Progenitor cell of endocrine pancreas (in vitro differentiated cells): ENCODE measurements around the gene PDXK. TPM values are rescaled to one million over a fixed set of nuclear protein-coding genes. Genes with fewer than 3 reads are reported as not detected.
"Not testable (repeated sequence)": the region's sequence is repeated elsewhere in the genome, so short reads cannot be mapped to it uniquely, and the experiment has no call there.

Source experiments
- DNase-seq: peaks from one replicate; pipeline ENCODE4 v3.0.0; 2021; ENCODE audit warnings: low spot score; ENCODE audit not compliant: unreplicated experiment
- H3K27ac Mint-ChIP-seq: 2 replicates; pipeline ENCODE4 v1.8.0; 2021; ENCODE audit warnings: mild to moderate bottlenecking, moderate library complexity, mixed read lengths
- H3K27me3 Mint-ChIP-seq: 2 replicates; pipeline ENCODE4 v1.8.0; 2021; ENCODE audit warnings: mixed read lengths
- H3K36me3 Mint-ChIP-seq: 2 replicates; pipeline ENCODE4 v1.8.0; 2022; ENCODE audit warnings: mixed read lengths; ENCODE audit not compliant: insufficient read depth
- H3K4me1 Mint-ChIP-seq: 2 replicates; pipeline ENCODE4 v1.8.0; 2021; ENCODE audit warnings: low read depth, mixed read lengths
- H3K4me3 Mint-ChIP-seq: 2 replicates; pipeline ENCODE4 v1.8.0; 2021; ENCODE audit warnings: low read depth, mild to moderate bottlenecking, moderate library complexity, mixed read lengths
- H3K9me3 Mint-ChIP-seq: 2 replicates; pipeline ENCODE4 v1.8.0; 2021; ENCODE audit warnings: low read depth, mixed read lengths
- long read RNA-seq: library from polyadenylated mRNA; unstranded; transcript quantifications from one replicate; pipeline ENCODE4 v2.0.0, GENCODE V29; 2020
- total RNA-seq: library from RNA; stranded (reverse); gene quantifications from 2 replicates; pipeline ENCODE4 v1.2.1, GENCODE V29; 2021
- TF ChIP-seq, protein P1 (sequence below): fragments of 200-600 bp; sonication (generic); IDR thresholded peaks from one replicate; pipeline ENCODE4 v1.5.0; 2021; ENCODE audit warnings: antibody characterized with exemption, mild to moderate bottlenecking; ENCODE audit not compliant: unreplicated experiment

The PDXK gene
- total RNA-seq = 56.1 and 57.6 TPM in 2 replicates
- long read RNA-seq, partial matches to known transcripts = 1 of 15 reads
- long read RNA-seq, other reads (novel, unspliced or antisense) = 14 of 15 reads

DNA sequence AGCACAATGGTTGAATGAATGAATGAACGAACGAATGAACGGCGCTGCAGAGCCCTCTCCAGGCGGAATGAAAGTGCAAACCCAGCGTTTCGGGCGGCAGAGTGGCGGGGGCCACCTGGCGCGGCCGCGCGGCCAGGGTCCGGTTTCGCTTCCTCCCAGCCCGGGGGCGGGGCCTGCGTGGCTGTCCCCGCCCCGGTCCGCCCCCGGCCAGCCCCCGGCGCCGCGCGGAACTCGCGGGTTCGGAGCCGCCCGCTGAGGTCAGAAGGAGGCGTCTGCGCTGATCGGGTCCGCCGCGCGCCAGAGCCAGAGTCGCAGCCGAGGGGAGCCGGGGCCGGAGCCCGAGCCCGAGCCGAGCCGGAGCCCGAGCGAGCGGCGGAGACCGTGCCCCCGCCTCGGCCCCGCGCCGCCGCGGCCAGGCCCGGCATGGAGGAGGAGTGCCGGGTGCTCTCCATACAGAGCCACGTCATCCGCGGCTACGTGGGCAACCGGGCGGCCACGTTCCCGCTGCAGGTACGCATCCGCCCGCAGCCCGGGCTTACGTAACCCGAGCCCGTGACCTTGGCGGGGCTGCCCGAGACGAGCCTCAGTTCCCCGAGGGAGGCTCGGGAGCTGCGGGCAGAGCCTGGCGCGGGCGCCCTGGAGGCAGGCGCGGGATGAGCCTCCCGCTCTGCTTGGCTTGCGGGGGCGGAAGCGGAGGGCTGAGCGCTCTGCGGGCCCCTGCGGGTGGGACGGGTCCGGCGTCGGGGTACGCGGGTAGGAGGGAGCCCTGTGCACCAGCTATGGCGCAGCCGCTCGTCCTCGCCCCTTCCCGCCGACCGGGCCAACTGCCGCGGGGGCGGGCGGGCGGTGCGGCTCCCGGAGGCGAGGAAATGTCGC is at the start of gene PDXK:
TSS of gene PDXK (plus strand) at position 258 of the 876 bp plus-strand sequence. CDS start at position 424, 166 bp downstream.
- peak; percentile 78 for DNase-seq

DNA sequence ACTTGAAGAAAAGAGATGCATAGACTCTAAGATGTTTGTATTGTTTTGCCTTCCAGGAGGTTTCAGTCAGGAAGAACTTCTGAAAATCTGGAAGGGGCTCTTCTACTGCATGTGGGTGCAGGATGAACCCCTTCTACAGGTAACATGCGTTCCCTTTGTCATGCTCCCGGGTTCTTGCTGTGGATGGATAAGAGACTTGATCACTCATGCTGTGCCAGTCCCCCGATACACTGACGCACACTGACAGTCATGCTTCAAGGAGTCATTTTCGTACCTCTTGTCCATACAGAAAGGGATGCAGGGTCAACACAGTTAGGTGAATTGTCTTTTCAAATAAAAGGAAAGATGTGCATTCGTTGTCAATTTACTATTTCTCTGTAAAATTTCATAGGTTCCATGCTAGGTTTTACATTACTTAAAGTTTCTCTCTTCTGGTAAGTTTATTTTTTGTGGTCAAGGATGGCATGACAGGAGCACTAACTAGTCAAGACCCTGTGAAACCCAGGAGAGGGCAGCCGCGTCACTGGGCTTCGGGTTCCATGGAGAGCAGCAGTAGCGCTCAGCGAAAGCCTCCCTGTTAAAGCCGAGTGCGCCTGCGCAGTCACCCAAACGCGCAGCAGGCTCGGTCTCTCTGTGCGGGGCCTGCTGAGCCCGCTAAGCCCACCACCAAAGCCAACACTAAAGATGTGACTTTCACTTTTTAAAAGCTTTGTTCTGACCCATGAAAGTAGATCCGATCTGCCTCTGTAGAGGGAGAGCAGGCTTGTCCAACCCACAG is 48.9 kb upstream of the PDXK start:
- Mint-ChIP-seq H3K4me1 (no peaks in the 10 kb centered on the region), H3K36me3 (peaks cover 21% of the 10 kb centered on the region), H3K27me3 (no peaks in the 10 kb centered on the region), H3K9me3 (no peaks in the 10 kb centered on the region), H3K4me3 (no peak overlapping the region), H3K27ac (no peak overlapping the region)
- DNase-seq = no peak
- TF ChIP-seq, protein P1, sequence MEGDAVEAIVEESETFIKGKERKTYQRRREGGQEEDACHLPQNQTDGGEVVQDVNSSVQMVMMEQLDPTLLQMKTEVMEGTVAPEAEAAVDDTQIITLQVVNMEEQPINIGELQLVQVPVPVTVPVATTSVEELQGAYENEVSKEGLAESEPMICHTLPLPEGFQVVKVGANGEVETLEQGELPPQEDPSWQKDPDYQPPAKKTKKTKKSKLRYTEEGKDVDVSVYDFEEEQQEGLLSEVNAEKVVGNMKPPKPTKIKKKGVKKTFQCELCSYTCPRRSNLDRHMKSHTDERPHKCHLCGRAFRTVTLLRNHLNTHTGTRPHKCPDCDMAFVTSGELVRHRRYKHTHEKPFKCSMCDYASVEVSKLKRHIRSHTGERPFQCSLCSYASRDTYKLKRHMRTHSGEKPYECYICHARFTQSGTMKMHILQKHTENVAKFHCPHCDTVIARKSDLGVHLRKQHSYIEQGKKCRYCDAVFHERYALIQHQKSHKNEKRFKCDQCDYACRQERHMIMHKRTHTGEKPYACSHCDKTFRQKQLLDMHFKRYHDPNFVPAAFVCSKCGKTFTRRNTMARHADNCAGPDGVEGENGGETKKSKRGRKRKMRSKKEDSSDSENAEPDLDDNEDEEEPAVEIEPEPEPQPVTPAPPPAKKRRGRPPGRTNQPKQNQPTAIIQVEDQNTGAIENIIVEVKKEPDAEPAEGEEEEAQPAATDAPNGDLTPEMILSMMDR = no peak

More for the DNA sequence above, at the start of gene PDXK:
- H3K4me3 Mint-ChIP-seq = peak within 1 kb of the TSS; percentile 73
- peak within 1 kb of the TSS; percentile 63 for H3K27ac Mint-ChIP-seq
- TF ChIP-seq, protein P1 = peak; percentile 12
- H3K4me1 Mint-ChIP-seq = peaks cover 7% of the 10 kb centered on the region
- H3K9me3 Mint-ChIP-seq = no peaks in the 10 kb centered on the region
- peaks cover 17% of the 10 kb centered on the region for H3K27me3 Mint-ChIP-seq
- no peaks in the 10 kb centered on the region for H3K36me3 Mint-ChIP-seq

DNA sequence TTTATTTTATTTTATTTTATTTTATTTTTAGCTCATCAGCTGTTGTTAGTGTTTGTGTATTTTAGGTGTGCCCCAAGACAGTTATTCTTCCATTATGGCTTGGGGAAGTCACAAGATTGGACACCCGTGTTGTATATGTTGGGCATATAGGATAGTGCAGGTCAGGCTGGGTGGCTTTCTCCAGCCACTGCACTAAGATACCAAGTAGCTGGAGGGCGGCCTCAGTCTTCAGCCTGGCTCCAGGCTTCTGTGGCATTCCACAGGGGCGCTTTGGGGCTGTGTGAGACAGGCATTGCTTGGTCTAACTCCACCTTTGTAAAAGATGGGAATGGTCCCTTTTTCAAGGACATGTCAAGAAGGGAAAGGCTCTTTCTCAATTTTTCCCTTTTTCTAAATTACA is 43.1 kb upstream of the PDXK start:
- TF ChIP-seq, protein P1 = no peak
- Mint-ChIP-seq H3K27ac (no peak overlapping the region), H3K4me3 (no peak overlapping the region), H3K9me3 (no peaks in the 10 kb centered on the region), H3K4me1 (no peaks in the 10 kb centered on the region), H3K36me3 (peaks cover 38% of the 10 kb centered on the region), H3K27me3 (no peaks in the 10 kb centered on the region)
- DNase-seq = no peak

DNA sequence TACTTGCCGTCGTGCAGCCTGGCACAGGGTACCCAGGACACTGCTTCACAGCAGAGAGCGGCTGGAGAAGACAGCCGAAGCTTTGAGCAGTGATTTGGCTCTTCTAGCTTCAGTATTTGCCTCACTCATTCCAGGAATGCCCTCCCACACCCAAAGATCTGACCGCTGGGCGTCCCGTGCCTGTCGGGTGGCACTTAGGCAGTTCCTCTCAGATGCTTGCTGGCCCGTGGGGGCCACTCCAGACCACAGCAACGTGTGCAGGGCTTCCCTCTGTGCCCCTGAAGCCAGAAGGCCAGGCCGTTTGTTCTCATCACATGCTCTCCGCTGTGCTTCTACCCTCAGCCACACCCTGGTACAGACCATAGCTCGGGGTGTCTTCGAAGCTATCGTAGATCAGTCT is 42.5 kb upstream of the PDXK start:
- Mint-ChIP-seq H3K4me3 (no peak overlapping the region), H3K27ac (no peak overlapping the region), H3K36me3 (peaks cover 38% of the 10 kb centered on the region), H3K9me3 (no peaks in the 10 kb centered on the region), H3K27me3 (no peaks in the 10 kb centered on the region), H3K4me1 (no peaks in the 10 kb centered on the region)
- DNase-seq = no peak
- TF ChIP-seq, protein P1 = no peak

DNA sequence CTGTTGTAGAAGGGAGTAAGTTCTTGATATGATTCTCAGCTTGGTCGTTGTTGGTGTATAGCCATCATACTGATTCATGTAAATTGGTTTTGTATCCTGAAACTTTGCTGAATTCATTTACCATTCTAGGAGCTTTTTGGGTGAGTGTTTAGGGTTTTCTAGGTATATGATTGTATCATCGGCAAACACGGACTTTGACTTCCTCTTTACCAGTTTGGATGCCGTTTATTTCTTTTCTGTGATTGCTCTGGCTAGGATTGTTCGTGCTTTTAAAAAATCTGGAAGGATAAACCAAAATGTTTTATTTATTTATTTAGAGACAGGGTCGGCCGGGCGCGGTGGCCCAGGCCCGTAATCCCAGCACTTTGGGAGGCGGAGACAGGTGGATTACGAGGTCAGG is 39.0 kb upstream of the PDXK start:
- H3K4me1 Mint-ChIP-seq = no peaks in the 10 kb centered on the region
- TF ChIP-seq, protein P1 = no peak

DNA sequence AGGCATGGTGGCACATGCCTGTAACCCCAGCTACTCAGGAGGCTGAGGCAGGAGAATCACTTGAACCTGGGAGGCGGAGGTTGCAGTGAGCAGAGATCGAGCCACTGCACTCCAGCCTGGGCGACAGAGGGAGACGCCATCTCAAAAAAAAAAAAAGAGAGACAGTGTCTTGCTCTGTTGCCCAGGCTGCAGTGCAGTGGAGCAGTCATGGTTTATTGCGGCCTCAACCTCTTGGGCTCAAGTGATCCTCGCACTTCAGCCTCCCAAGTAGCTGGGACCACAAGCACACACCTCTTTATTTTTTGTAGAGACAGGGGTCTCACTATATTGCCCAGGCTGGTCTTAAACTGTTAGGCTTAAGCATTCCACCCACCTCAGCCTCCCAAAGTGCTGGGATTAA is 38.5 kb upstream of the PDXK start:
- not testable (repeated sequence) for H3K4me3 Mint-ChIP-seq, H3K9me3 Mint-ChIP-seq, H3K4me1 Mint-ChIP-seq, H3K27ac Mint-ChIP-seq, DNase-seq, H3K27me3 Mint-ChIP-seq
- peaks cover 34% of the 10 kb centered on the region for H3K36me3 Mint-ChIP-seq

More for the DNA sequence above, 39.0 kb upstream of the PDXK start:
- no peak for DNase-seq
- Mint-ChIP-seq H3K9me3 (no peaks in the 10 kb centered on the region), H3K27ac (peak overlapping the region; percentile 6), H3K4me3 (no peak overlapping the region), H3K27me3 (no peaks in the 10 kb centered on the region), H3K36me3 (peaks cover 35% of the 10 kb centered on the region)
